B cell (primary cell): ENCODE data around the gene EXOC6B. TPM values are rescaled to one million over a fixed set of nuclear protein-coding genes. Genes with fewer than 3 reads are reported as not detected.
"Not testable (repeated sequence)": the region's sequence is repeated elsewhere in the genome, so short reads cannot be mapped to it uniquely, and the experiment has no call there.

Experiments
- ATAC-seq: fragments of 200-7000 bp; cut with Tn5 transposase; one replicate; pipeline ENCODE4 v1.10.0; 2021; ENCODE audit warnings: low read depth, mild to moderate bottlenecking, moderate number of reproducible peaks, moderate library complexity
- CTCF ChIA-PET: fragments of 350-600 bp; sonication (Branson Sonifier 250); formaldehyde crosslinking; loops from one replicate; lab custom pipeline; 2021; ENCODE audit warnings: antibody characterized with exemption, inconsistent platforms; lab: Charles Lee
- POLR2A ChIA-PET: fragments of 350-600 bp; sonication (Branson Sonifier 250); formaldehyde crosslinking; loops from one replicate; lab custom pipeline; 2021; ENCODE audit warnings: antibody characterized with exemption; lab: Charles Lee
- DNase-seq: peaks from one replicate; pipeline ENCODE4 v3.0.0; 2013
- H2AFZ ChIP-seq: 2 replicates; pipeline ENCODE4 v1.6.1; 2012; ENCODE audit warnings: mild to moderate bottlenecking, low read depth, low read length; ENCODE audit not compliant: insufficient read depth, poor library complexity, severe bottlenecking
- H3K27ac ChIP-seq, 2 donors: 1 replicate in 1 of 2; 2 replicates in 1 of 2; pipeline ENCODE4 v1.5.1; 2012 to 2013; ENCODE audit warnings: low read length in 2 of 2, mild to moderate bottlenecking in 2 of 2, moderate library complexity in 1 of 2
- H3K27me3 ChIP-seq, 4 experiments: fragments of 200-600 bp in 1 of 4; sonication (generic) in 1 of 4; replicated peaks in 1 of 4; 1 replicate in 2 of 4; 2 replicates in 2 of 4; pipeline versions ENCODE4 v1.6.1 to v1.7.0; 2013 to 2016; ENCODE audit warnings: low read length in 3 of 4, mild to moderate bottlenecking in 2 of 4, mixed read lengths in 1 of 4, moderate library complexity in 1 of 4; ENCODE audit not compliant: insufficient read depth in 4 of 4, control insufficient read depth in 3 of 4; ENCODE audit errors: control extremely low read depth in 1 of 4
- H3K36me3 ChIP-seq, 2 experiments: replicated peaks in 1 of 2; 1 replicate in 1 of 2; 2 replicates in 1 of 2; pipeline versions ENCODE4 v1.6.1 to v1.7.1; 2013; ENCODE audit warnings: low read length in 1 of 2; ENCODE audit not compliant: insufficient read depth in 2 of 2, control insufficient read depth in 1 of 2; ENCODE audit errors: control extremely low read depth in 1 of 2, extremely low read depth in 1 of 2
- H3K4me1 ChIP-seq, 2 donors: fragments of 200-600 bp in 1 of 2; sonication (generic) in 1 of 2; 1 replicate in 1 of 2; 2 replicates in 1 of 2; pipeline versions ENCODE4 v1.5.1 to v1.6.1; 2013 to 2017; ENCODE audit warnings: low read length in 2 of 2; ENCODE audit not compliant: control insufficient read depth in 2 of 2, insufficient read depth in 2 of 2
- H3K4me2 ChIP-seq: replicated peaks from 2 replicates; pipeline ENCODE3; 2012; ENCODE audit warnings: mild to moderate bottlenecking, low read depth, low read length; ENCODE audit not compliant: poor library complexity, severe bottlenecking
- H3K4me3 ChIP-seq, 5 experiments: fragments of 200-600 bp in 1 of 5; sonication (generic) in 1 of 5; 1 replicate in 3 of 5; 2 replicates in 2 of 5; pipeline versions ENCODE4 v1.5.1 to v1.7.0; 2011 to 2016; ENCODE audit warnings: low read length in 4 of 5, mild to moderate bottlenecking in 4 of 5, low read depth in 2 of 5, control low read depth in 1 of 5, moderate library complexity in 1 of 5; ENCODE audit not compliant: insufficient read depth in 1 of 5; ENCODE audit errors: control extremely low read depth in 1 of 5, extremely low read depth in 1 of 5
- H3K79me2 ChIP-seq: fragments of 200-600 bp; sonication (generic); one replicate; pipeline ENCODE4 v1.6.0; 2016; ENCODE audit warnings: low read length; ENCODE audit not compliant: control insufficient read depth, insufficient read depth
- H3K9ac ChIP-seq: fragments of 200-600 bp; sonication (generic); 2 replicates; pipeline ENCODE4 v1.6.1; 2017; ENCODE audit warnings: mild to moderate bottlenecking, low read length, moderate library complexity
- H3K9me3 ChIP-seq, 3 donors: one replicate each; pipeline versions ENCODE4 v1.6.1 to v1.7.1; 2013; ENCODE audit warnings: low read length in 2 of 3; ENCODE audit not compliant: control insufficient read depth in 2 of 3, insufficient read depth in 1 of 3; ENCODE audit errors: control extremely low read depth in 1 of 3
- H4K20me1 ChIP-seq: 2 replicates; pipeline ENCODE4 v1.6.0; 2012; ENCODE audit warnings: mild to moderate bottlenecking, low read length; ENCODE audit not compliant: insufficient read depth, control insufficient read depth, poor library complexity, severe bottlenecking
- H3K27ac Mint-ChIP-seq: one replicate; pipeline ENCODE4 v1.8.0; 2021; ENCODE audit warnings: mixed read lengths
- H3K27me3 Mint-ChIP-seq: one replicate; pipeline ENCODE4 v1.8.0; 2021; ENCODE audit warnings: mixed read lengths
- H3K4me1 Mint-ChIP-seq: one replicate; pipeline ENCODE4 v1.8.0; 2021; ENCODE audit warnings: mixed read lengths
- H3K4me3 Mint-ChIP-seq: one replicate; pipeline ENCODE4 v1.8.0; 2021; ENCODE audit warnings: mixed read lengths
- H3K9me3 Mint-ChIP-seq: one replicate; pipeline ENCODE4 v1.8.0; 2022; ENCODE audit warnings: mixed read lengths; ENCODE audit not compliant: insufficient read depth
- CTCF ChIP-seq: fragments of 200-600 bp; IDR thresholded peaks from one replicate; pipeline ENCODE4 v1.8.0; 2022; ENCODE audit warnings: antibody characterized with exemption, mild to moderate bottlenecking
- EZH2 ChIP-seq: IDR thresholded peaks from 2 replicates; pipeline ENCODE4 v1.6.1; 2012; ENCODE audit warnings: borderline replicate concordance, low read depth, mild to moderate bottlenecking, moderate library complexity, low read length; ENCODE audit not compliant: insufficient read depth, poor library complexity, severe bottlenecking
- WGBS: methylation state at CpG from one replicate; pipeline ENCODE4 v1.1.5; 2013; ENCODE audit warnings: missing lambda C conversion rate; ENCODE audit not compliant: insufficient coverage; 5-methylcytosine and 5-hydroxymethylcytosine counted together
- intact Hi-C: fragments of 100-400 bp; cut with micrococcal nuclease; formaldehyde crosslinking; loops from one replicate; pipeline ENCODE4 v1.10.0; 2022
- polyA plus RNA-seq: library from polyadenylated mRNA; depleted of rRNA; stranded (reverse); fragments of >200 nt; gene quantifications from 2 replicates; pipeline ENCODE4 v1.2.3, GENCODE V29; 2012
- total RNA-seq, 2 donors: library from RNA; stranded (reverse); fragments of 120-200 nt in 1 of 2; gene quantifications; 1 replicate in 1 of 2; 2 replicates in 1 of 2; pipeline versions ENCODE4 v1.2.3 to v1.2.4, GENCODE V29; 2013 to 2022

EXOC6B gene
- total and polyA plus RNA-seq, 2 donors (not counting 1 experiment from before 2014, with no cell fraction given) = 4.8 to 22.6 TPM

DNA sequence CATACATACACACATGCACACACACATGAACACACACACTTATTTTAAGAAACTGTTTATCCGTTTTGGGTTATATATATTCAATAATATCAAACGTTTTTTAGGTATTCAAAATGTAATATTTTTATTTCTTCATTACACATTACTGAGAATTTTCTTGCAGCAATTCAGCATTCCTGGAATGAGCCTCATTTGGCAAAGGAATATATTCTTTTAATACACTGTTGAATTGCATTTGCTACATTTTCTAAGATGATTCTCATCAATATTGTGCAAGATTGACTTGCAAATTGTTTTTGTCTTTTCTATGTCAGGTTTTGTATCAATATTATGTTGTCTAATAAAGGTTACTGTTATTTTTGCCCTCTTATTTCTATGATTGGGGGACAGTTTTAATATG, 402.1 kb downstream of the EXOC6B start:
- DNase-seq = no peak

GRCh38 chr2:72421771-72422379, 404.0 kb downstream of the EXOC6B start:
- H3K36me3 ChIP-seq, DNase-seq, CTCF ChIA-PET, ATAC-seq, H3K9ac ChIP-seq, H3K79me2 ChIP-seq, H3K4me3 ChIP-seq, H3K27ac Mint-ChIP-seq, H3K27me3 ChIP-seq, H3K4me3 Mint-ChIP-seq, H3K27ac ChIP-seq, H3K4me1 Mint-ChIP-seq, H2AFZ ChIP-seq, H3K27me3 Mint-ChIP-seq, POLR2A ChIA-PET, H3K9me3 Mint-ChIP-seq, H4K20me1 ChIP-seq, H3K4me1 ChIP-seq, intact Hi-C loops, H3K4me2 ChIP-seq: not testable (repeated sequence)
- WGBS = 98% methylated on average over 25 of the region's 31 CpGs
- H3K9me3 ChIP-seq = peaks cover 0 to 12% (median 2%) of the 10 kb centered on the region in 3 donors

More for the DNA sequence above, 402.1 kb downstream of the EXOC6B start:
- Histone ChIP-seq H2AFZ (no peak overlapping the region), H3K27ac (no peak overlapping the region), H3K36me3 (no peaks in the 10 kb centered on the region), H3K4me1 (no peaks in the 10 kb centered on the region), H3K9ac (no peak overlapping the region), H3K4me2 (no peak overlapping the region), H4K20me1 (no peaks in the 10 kb centered on the region), H3K4me3 (no peak overlapping the region), H3K9me3 (peaks cover 0 to 25% (median 2%) of the 10 kb centered on the region in 3 donors), H3K79me2 (no peaks in the 10 kb centered on the region), H3K27me3 (no peaks in the 10 kb centered on the region)
- Mint-ChIP-seq H3K4me1 (no peaks in the 10 kb centered on the region), H3K4me3 (no peak overlapping the region), H3K9me3 (peaks cover 7% of the 10 kb centered on the region), H3K27me3 (no peaks in the 10 kb centered on the region), H3K27ac (no peak overlapping the region)
- intact Hi-C loops = no loop called here
- no peak for ATAC-seq
- ChIA-PET CTCF (no interaction called here), POLR2A (no interaction called here)
- WGBS = no CpG with 5 or more reads among the region's 2 CpGs
- no peak for TF ChIP-seq CTCF
- TF ChIP-seq EZH2 = no peak
